GM18861 (cell line): ENCODE results near the gene SGCE.

Experiments used
- ATAC-seq: cut with Tn5 transposase; IDR thresholded peaks from one replicate; pipeline ENCODE4 v1.9.1; 2021; ENCODE audit not compliant: unreplicated experiment

The SGCE gene

DNA sequence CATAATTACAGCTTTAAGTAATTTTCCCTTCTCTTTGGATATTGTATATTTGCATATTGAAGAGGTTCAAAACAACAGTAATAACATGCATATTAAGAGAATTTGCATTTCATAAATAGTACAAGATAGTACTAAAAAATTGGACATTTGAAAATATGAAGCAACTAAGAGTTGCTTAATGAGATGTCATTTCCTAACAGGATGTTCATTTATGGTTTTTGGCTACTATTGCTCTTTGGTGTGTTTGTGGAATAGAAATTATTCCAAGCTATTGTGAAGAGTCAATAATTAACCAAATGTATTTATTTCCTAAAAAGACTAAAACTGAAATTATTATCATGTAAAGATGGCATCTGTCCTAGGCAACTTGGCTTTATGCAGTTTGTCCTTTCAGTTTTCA lies 4.1 kb upstream of the SGCE start:
- no peak for ATAC-seq

GRCh38 chr7:94658826-94659225 lies 2.9 kb upstream of the SGCE start:
- no peak for ATAC-seq

DNA sequence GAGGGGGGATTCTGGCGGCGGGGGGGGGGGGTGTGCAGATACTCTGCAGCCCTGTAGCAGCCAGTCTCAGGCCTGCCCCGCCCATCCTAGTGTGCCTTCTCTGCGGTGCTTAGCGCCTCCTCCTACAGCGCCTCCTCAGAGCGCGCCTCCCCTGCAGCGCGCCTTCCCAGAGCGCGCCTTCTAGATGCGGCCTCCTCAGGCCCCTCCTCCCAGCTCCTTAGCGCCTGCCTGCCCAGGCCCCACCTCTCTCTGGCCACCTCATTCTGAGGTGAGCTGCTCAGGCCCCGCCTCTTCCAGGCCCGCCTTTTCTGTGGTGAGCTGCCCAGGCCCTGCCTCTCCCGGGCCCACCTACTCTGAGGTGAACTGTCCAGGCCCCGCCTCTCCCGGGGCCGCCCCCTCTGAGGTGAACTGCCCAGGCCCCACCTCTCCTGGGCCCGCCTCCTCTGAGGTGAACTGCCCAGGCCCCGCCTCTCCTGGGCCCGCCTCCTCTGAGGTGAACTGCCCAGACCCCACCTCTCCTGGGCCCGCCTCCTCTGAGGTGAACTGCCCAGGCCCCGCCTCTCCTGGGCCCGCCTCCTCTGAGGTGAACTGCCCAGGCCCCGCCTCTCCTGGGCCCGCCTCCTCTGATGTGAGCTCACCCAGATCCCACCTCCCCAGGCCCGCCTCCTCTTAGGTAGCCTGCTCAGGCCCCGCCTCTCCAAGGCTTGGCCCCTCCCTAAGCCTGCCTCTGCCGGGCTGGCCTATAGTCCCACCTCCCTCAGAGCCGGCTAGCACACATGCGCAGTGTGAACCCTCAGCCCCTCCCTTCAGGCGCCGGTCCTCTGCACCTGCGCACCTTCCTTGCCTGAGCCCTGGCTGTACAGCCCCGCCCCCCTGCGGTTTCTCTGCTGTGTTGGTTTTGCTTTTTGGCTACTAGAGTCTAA lies 2.1 kb upstream of the SGCE start:
- peak; percentile 82 for ATAC-seq

DNA sequence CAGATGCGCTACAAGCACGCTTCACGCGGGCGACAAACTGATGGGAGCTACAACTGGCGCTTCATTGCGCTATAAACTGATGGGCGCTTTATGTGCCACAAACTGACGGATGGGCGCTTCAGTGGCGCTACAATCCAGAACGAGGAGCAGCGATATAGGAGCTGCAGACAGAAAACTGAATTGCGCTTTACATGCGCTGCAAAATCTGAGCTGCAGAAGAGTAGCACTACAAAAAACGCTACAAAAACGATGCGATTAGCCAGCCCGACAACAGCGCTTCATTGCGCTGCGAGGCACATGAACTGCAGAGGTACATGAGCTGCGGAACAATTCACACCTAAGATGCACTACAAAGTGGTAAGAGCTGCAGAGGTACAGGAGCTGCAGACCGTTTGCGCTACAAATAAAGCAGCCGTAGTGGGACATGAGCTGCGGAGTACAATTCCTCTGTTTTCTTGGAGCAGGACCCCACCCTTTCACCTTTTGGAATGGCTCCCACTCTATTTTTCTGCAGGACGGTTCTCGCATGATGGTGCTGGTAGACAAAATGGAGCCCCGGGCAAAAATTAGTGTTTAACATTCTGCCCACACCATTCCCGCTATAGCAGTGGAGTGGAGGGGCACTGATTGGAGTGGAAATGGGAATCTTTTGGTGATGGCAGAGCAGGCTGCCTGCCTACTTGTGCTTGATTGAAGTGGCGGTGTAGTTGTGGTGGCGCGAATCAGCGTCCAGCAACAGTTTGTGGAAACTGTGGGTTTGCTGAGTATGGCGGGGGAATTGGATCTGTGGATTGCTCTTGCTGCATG lies 1.2 kb upstream of the SGCE start:
- ATAC-seq = no peak

GRCh38 chr7:94656658-94656924 lies 658 bp upstream of the SGCE start:
- ATAC-seq = no peak

DNA sequence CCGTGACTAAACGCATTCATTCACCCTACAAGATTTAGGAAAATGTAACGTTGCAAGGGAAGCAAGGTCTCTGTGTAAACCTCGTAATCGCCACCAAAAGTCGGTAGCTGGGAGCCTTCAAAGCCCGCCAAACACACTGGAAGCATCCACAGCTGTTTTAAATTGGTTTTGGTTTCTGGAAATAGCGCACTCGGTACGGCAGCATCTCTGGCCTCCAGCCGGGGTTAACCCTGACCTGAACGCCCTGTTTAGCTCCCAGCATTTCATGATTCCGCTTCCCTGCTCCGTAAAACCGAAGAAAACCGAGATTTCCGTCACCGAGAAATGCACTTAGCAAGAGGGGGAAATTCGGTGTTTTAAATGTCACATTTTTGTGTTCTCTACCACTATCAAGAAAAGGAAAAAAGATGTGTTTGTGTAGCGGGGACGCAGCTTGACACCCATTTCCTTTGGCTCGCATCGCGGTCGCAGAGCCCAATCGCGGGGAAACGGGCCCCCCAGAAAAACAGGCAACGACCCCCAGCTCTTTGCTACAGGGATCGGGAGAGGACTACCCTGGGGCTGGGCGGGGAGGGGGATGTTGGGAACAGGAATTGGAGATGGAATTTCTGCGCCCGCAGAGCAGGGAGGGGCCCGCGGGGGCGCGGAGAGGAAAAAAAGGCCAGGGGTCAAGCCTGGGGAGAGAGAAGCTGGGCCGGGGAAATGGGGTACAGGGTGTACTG lies 646 bp downstream of the SGCE start:
- no peak for ATAC-seq

DNA sequence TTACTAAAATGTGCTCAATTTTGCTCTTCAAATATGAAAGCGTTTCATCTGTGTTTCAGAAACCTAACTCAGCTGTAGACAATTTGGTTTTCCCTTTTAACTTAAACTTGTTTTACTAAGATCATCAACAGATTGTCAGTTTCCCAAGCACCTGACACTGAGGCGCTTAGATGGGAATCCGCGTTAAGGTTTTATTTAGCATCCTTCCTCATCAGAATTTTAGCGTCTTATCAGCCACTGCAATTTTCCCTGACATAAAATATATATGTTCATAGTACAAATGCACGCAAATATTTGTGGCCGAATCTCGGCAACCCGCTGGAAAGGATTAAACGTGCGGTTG lies 1.2 kb downstream of the SGCE start:
- no peak for ATAC-seq

DNA sequence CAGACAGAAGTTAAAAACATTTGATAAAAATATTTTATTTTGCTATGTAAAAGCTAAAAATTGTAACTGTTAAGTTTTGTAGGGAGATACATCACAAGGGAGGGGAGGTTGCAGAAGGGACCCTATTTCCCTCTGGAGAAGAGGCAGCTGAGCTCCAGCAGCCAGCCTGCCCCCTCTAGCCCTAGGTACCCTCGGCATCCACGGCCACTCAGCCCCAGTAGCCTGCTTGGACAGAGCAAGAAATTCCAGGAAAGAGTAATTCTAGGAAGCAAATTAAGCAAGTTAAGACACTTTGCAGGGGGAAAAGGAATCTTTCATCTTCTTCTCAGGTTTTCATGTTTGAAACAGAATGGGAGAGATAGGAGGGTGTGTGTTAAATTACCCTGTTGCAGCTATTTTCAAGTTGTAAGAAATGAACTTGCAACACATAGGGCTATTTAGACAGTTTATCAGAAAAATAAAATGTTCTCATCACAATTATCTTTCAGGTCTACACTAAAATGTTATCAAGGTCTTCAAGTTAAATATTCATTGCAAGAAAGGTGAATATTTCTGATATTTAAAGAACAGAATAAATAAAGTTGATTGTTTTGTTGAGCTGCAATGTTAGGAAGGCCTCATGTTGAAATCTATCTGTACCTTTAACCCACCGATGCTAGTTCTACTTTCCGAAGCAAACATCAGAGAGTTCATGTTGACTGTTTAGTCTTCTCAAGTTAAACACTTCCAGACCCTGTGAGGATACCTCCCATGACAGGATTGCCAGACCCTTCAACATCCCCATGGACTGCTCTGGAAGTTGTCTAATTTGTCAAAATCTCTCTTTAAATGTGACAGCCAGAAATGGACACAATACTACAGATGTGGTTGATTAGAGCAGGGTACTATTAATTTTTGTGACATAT lies 5.5 kb downstream of the SGCE start:
- no peak for ATAC-seq

DNA sequence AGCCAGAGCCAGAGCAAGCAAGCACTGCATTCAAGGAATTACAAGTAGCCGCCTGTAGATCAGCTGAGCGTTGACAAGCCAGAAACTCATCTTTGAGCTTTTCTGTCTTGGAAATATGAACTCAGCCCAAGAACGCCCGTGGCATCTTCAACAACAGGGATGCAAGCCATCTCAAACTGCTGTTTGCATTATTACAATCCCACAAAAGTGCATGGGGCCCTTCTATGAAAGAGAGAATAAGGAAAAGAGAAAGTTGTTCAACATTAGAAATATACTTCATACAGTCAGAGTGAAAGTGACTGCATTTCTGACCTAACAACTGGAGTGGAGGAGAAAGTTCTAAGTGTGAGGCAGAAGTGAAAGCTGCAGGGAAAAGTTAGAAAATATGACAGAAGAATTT lies 6.5 kb downstream of the SGCE start:
- ATAC-seq = peak; percentile 85

- no peak for ATAC-seq
Measured at GRCh38 chr7:94648731-94649130, 7.2 kb downstream of the SGCE start.

DNA sequence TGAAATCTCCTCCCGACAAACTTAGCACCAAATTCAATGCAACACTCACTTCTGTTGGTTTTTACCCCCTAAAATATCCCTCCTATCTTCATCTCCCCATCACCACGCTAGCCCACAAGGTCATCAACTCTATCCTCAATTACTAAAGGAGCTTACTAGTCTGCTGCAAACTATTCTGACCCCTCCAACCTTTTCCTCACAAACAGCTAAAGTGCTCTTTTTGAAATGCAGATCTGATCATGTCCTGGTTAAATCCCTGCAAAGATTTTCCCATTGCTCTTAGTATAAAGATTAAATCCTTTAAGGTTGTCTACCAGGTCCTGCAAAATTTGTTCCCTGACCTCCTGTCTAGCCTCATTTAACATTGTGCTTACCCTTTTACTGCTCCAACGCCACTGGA lies 8.6 kb downstream of the SGCE start:
- ATAC-seq = no peak

DNA sequence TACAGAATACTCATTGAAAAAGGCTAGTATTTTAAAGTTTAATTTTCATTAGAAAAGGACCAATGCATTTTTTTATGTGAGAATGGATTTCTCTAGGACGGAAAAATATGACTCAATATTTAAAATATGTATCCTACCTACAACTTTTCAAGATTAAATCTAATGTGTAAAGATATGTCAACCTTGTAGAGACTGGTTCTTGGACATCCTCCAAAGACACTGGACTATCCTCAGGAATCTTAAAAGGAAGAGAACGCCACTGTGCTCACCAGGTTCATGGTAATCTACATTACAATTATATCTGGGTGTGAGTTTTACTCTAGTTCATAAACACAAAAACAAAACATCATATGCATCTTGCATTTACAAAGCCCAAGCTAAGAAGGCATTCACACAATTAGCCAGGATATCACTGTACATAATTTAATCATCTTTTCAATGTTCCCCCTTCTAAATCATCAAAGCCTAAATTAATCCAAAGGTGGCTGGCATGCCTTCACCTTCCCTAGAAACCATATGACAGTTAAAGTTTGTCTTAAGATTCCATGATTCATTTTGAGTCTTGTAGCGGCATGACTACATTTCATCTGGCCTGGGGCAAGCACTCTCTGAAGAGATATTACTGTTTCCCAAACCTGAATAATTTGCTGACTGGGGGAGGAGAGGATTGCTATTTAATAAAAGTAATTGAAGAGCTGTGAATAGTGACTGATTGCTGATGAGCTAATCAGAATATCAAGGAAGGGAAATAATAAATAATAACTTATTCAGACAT lies 12.0 kb downstream of the SGCE start:
- ATAC-seq = no peak

DNA sequence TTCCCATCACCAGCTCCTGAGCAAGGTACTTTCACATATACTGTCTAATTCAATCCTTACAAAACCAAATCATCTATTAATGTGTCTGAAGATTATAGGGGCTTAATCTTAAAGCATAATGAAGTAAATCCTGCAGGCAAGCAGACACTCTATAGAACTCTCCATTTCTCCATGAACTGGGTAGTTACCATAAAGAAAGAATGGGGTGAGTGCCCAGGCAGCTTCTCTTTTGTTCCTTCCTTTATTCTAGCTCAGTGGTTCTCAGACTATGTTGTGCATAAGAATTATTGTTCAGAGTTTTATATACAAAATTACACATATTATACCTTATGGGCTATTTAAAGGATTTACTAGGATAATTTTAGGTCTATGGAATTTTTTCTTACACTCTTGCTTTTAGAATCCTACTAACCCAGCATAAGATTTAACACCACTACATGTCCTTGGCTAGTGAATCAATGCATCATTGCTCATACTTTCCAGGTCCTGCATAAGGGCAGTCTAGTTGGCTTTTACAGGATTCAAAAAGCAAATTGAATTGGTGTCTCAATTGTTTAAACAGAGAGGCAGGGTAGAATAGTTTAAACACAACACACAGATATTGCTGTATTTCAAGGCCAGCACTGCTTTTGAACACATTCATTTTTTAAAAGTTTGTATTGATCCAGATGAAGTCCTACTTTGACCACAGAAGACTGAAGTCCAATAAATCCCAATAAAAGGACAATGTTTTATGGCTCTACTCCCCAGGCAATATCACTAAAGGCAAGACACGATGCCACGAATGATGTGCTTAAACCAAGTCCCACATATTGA lies 12.9 kb downstream of the SGCE start:
- ATAC-seq = no peak

DNA sequence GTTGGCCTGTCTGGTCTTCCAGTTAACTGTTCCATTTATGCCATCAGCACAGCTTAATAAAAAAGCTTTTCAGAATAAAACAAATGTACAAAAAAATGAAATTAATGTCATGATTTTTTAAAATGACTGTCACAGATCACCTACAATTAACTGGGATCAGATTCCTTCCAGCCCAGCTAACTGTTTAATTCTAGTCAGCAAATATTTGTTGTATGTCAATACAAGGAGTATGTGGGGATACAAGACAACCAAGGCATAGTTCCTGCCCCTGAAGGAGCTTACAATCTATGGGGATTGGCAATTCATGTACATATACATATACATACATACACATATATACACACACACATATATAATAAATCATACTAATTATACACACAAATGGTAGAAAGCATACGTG lies 16.5 kb downstream of the SGCE start:
- ATAC-seq = no peak

DNA sequence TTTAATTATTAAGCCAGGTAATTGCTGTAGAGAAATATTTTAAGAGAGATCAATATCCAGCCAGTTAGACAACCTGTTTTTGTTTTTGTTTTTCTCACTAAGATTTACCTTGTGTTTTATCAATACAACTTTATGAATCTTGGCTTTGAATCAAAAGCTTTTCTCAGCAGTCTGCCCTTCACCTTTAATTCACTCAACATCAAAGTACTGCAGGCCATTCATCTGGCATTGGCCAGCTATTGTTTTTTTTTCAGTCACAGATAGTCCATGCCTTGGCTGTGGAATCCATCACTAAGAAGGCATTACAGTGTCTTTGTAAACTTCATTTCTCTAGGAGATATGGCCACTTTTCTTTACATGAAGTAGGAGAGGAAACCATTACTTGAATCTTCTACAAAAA lies 20.2 kb downstream of the SGCE start:
- ATAC-seq = no peak

DNA sequence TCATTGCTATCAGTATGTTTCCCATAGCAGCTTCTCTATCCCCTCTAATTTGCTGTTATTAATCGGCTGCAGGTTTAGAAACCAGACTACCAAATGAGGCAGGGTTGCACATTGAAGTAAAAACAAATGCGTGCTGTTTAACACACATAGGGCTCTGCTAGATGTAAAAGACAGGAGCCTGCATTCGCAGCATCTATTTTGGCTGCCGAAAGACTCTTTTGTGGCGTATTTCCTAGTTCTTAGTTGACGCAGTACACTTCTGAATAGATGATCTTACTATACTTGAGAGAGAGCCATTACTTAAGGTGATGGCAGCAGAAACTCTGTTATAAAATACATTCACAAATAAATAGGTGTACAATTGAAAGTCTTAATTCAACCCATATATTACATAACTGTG lies 21.4 kb downstream of the SGCE start:
- no peak for ATAC-seq

- no peak for ATAC-seq
Measured at GRCh38 chr7:94633687-94634086, 22.2 kb downstream of the SGCE start.

GRCh38 chr7:94633014-94633341 lies 23.0 kb downstream of the SGCE start:
- ATAC-seq = no peak

DNA sequence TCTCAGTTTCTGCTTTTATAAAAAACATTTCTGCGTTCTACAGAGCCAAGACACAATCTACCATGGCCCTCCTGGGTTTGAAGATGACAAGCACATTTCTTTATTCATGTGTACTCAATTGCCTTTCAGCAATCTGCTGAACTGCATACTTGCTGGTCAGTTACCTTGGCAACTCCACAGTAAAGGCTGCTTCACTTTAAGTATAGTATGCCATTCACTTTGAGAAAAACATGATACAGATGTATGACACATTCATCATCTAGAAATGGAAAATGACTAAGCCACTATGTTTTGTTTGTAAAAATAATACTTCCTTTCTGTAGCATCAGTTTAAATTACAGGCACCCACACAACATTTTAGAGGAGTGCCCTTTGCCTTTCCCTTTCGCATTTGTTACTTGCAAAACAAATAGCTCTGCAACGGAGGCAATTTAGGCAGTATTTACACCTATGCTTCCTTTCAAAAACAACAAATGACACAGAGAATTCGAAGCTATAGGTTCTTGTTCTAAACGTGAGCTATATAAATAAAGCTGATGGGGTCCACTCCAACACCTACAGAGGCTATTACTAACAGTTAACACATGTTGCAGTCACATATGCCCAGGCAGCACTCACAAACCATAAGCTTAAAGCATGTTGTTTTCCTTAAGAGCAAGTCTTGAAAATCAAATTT lies 23.5 kb downstream of the SGCE start:
- ATAC-seq = no peak
